ENCODE data around the gene SERPINA5.

SERPINA5 gene

DNA sequence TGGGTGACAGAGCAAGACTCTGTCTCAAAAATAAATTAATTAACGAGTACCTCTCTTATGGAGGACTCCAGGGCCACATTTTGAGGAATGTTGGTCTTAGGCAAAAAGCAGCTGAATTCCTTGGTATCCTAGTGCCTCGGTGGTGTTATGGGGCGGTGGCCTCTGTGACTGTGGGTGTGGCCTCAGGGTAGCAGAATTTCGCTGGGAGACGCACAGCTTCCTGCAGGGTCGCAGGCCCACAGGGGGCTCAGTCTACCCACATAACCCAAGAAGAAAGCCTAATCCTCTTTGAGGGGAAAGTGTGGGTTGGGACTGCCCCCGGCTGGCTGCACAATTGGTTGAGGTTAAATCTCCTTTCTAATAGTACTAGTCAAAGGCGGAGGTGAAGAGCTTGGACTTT lies 31.2 kb upstream of the SERPINA5 start:
- DNase-seq = no peak

DNA sequence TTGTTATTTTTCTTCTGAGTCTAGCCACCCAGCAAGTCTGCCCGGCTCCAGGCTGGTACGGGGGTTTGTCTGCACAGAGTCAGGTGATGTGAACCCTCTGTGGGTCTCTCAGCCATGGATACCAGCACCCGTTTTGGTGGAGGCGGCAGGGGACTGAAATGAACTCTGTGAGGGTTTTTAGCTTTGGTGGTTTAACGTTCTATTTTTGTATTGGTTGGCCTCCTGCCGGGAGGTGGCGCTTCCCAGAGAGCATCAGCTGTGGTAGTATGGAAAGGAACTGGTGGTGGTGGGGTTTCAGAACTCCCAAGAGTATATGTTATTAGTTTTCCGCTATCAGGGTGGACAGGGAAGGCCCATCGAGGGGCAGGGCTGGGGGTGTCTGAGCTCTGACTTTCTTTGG lies 25.2 kb upstream of the SERPINA5 start:
- DNase-seq = no peak

DNA sequence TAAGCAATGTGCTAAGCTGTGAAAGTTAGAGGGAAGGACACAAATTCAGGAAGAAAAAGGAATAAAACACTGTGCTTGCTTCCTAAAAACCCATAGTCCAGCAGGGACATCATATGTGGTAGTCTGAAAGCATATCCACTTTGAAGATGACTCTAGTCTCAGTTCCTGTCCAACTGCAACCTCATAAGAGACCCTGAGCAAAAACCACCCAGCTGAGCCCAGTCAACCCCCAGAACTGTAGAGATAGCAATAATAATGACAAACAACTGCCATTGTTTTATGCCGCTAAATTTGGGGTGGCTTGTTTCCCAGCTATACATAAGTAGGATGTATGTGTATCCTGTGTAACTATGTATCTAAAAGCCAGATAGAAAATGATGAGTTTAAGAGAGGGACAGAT lies 23.9 kb upstream of the SERPINA5 start:
- no peak for DNase-seq

DNA sequence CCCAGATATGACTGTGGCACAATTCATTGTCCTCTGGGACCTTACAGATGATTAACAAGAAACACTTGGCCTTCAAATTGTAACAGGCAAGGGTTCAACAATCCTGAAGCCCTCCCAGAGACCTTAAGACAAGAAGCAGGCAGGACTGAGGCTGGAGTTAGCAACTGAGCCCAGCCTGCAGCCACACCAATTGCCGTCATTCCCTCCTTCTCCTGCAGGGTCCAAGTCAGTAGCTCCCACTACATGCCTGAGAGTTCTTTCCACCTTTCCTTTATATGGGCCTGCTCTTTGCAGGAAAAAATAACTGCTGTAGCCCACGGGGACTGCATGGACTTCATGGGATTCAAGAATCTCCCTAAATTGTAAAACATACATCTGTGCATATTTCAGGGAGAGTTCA lies 22.4 kb upstream of the SERPINA5 start:
- DNase-seq = no peak

DNA sequence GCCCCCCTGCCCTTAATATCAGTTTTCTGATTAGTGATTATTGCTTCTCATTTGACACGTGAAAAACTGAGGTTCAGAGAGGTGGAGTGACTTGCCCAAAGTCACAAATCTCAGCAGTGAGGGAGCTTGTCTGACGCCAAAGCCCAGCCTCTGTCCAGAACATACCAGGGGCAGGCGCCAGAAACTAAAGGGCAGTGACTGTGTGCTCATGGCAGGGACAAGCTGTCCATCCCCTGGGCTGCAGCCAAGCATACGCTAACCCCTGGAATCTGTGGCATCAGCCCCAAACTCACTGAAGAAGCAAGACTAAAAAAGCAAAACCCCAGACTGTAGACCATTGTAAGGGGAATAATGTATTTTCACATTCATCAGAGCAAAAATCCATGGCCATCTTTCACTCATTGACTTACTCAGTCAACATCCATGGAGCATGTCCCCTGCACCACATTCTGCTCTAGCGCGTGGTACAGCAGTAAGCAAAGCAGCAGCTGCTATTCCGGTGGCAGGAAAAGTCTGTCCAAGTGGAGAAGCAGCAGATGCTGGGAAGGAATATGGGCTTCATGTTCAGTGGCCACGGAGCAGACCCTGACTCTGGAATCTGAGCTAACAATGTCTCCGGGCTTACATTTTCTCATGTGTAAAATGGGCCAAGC lies 21.5 kb upstream of the SERPINA5 start:
- no peak for DNase-seq

DNA sequence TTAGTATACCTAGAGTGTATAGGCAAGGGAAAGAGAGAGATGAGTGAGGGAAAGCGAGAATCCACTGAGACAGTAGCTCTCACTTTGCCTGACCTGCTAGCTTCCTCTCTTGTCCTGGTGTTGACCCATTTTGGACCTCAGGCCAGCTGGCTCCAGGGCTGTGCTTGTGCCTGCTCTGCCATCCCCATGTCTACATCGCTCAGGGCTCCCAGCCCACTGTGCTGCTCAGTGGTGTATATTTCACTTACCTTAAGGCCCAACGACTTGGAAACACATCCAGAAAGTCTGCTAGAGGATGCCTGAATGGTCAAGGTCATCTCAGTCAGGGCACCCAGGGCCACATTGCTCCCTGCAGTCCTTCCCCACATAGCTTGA lies 20.9 kb upstream of the SERPINA5 start:
- DNase-seq = no peak

DNA sequence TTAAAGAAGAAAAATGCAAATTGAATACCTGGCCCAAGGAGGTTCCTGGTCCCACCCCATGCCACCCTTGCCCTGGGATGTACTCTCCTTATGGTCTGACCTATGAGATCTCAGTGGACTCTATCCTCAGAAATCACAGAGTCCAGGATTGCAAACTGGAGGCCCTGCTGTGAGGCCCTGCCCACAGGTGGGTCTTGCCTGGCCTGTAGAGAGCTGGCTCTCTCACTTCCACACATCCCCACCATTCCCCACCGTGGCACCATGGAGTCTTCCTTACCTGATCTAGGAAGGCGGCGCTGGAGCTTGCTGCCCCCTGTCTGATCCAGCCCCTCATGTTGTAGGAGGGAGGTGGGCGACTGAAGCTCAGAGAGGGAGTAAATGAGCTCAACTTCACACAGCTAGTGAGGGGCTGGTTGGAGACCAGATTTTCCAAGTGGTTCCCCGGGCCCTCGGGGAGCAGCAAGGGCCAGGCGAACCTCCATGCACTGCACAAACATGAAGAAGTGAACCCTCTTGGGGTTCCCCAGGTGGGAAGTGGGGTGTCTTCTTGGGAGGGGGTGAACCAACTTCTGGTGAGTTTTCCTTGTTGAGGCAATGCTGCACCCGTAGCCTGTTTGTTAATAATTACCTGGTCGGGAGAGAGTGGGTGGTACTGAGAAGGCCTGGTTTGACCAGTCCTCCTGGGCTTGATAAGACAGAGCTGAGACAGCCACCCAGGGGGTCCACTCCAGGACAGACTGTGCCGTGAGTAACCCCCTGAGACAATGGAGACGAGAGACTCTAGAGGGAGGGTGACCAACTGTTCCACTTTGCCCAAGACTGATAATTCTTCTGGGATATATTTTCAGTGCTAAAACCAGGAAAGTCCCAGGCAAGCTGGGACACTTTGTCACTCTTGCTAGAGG lies 20.2 kb upstream of the SERPINA5 start, which contains the start of gene SERPINA4:
Gene SERPINA4 (plus strand): TSS at position 692 of the 905 bp plus-strand sequence. CDS start 2,041 bp downstream, outside the sequence.
- DNase-seq = no peak

DNA sequence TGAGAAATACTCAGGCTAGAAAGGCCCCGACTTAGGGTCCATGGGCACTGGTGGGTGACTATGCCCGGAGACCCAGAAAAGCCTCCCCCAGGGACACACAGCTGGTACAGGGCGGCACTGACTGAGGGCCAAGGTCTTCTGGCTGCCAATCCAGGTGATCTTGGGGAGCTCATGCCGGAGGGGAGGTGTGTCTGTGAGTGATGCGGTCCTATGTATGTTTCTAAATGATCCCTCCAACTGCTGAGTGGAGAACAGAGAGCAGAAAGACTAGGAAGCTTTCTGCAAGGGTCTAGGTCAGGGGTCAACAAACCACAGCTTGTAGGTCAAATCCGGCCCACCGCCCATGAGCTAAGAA lies 19.6 kb upstream of the SERPINA5 start:
- DNase-seq = no peak

DNA sequence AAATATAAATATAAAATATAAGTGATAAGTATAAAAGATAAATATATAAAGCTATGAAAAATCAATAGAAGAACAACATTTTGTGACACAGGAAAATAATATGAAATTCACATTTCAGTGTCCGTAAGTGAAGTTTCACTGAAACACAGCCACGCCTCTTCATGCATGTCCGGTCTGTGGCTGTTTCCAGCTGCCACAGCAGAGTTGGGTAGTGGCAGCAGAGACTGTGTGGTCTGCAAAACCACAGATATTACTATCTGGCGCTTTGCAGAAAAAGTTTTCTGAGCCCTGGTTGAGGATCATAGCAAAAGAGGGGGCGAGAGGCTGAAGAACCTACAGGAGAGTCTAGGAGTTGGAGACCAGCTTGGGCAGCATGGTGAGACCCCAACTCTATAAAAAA lies 19.2 kb upstream of the SERPINA5 start:
- no peak for DNase-seq

DNA sequence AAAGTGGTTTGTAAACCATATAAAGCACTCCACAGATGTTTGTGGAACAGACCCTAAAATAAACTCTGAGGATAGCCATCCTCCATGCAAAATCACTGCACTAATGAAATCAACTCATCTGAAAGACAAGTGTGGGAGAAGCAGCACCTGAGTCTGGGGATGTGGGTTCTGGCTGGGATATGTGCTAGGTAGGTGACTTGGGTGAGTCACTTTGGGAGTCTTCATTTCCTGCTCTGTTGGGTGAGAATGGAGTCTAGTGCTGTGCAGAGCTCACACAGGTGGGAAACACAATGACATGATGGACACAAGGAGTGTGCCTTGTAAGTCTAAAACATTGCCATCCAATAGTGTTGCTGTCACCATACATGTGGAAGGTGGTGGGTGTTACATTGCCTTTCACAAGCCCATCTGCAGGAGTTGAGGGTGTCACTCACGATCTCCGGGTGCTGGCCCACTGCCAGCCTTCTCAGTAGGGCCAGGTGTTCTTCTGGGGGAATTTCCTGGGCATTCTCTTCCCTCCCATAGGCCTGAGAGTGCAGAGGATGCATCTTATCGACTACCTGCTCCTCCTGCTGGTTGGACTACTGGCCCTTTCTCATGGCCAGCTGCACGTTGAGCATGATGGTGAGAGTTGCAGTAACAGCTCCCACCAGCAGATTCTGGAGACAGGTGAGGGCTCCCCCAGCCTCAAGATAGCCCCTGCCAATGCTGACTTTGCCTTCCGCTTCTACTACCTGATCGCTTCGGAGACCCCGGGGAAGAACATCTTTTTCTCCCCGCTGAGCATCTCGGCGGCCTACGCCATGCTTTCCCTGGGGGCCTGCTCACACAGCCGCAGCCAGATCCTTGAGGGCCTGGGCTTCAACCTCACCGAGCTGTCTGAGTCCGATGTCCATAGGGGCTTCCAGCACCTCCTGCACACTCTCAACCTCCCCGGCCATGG lies 18.0 kb upstream of the SERPINA5 start:
- DNase-seq = no peak

DNA sequence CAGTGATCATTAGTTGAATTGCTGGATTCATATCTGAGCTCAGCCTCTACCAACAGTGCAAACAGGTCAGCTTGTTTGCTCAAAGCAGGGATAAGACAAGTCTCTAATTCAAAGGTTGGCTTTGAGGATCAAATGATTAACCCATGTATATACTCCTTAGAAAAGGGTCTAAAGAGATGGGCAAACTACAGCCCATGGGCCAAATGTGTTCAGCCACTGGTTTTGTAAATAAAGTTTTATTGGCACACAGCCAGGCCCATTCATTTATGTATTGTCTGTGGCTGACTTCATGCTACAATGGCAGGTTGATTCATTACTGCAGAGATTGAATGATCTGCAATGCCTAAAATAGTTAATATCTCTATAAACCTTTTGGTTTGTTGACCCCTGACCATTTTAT lies 16.8 kb upstream of the SERPINA5 start:
- no peak for DNase-seq

DNA sequence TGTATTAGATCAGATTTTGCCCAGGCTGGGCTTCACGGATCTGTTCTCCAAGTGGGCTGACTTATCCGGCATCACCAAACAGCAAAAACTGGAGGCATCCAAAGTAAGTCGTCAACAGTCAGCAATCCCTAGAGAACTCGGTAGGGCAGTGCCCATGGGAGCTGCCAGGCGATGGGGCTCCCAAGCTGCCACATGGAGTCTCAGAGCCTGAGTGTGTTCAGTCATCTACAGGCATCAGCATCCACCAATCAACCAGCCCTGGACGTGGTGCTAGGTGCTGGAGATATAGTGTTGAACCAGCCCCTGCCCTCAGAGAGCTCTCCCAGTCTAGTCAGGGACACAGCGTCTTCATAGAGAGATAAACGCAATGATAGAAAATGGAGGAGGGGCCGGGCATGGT lies 13.0 kb upstream of the SERPINA5 start:
- DNase-seq = no peak

DNA sequence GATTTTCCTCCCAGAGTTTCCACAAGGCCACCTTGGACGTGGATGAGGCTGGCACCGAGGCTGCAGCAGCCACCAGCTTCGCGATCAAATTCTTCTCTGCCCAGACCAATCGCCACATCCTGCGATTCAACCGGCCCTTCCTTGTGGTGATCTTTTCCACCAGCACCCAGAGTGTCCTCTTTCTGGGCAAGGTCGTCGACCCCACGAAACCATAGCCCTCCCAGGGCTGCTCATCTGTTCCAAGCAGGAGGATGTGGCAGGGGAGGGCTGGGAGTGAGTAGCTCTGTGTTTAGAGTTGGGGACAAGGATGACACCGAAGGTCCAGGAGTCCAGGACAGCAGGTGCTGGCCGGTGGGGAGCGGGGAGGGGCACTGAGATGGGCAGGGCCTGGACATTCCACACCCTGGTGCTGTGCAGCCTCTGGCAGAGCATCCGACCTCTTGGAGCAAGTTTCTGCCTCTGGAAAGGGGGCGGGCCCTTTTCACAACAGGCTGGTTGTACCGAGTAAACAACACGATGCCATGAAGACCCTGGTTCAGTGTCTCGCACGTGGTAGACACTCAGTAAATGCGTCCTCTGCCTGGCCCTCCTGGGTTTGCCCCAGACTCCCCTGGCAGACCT lies 11.7 kb upstream of the SERPINA5 start:
- DNase-seq = no peak

DNA sequence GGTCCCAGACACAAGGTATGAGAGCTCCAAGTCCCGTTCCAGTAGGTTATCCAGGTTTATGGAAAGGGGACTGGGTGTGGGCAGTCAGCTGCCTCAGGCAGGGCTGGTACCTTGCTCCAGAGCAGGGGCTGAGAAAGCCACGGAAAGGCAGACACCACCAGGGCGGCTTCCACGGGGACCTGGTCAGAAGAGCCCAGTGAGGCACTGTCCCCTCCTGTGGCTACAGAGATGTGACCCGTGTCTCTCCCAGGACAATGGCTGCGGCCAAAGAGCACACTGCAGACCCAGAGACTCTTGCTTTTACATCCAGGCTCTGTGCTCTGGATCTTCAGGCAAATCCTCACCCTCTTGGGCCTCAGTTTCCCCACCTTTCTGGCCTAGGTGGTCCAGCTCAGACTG lies 11.2 kb upstream of the SERPINA5 start:
- DNase-seq = no peak

DNA sequence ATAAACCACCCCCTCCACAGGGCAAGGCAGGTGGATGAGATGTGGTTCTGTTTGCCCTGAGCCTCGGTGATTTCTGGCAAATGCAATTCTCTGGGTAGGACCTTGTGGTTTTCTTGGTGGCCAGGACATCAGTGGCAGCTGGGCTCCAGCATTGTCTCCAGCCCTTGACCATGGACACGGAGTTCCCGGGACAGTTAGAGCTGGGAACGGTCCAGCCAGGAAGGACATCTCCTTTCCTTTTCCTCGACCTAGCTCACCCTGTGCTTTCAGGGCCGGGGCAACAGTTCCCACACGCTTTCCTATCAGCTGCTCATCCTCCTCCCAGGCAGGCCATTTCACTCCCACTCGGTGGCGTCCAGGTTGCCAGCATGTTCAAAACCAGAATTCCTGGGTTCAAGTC lies 10.8 kb upstream of the SERPINA5 start:
- DNase-seq = no peak

DNA sequence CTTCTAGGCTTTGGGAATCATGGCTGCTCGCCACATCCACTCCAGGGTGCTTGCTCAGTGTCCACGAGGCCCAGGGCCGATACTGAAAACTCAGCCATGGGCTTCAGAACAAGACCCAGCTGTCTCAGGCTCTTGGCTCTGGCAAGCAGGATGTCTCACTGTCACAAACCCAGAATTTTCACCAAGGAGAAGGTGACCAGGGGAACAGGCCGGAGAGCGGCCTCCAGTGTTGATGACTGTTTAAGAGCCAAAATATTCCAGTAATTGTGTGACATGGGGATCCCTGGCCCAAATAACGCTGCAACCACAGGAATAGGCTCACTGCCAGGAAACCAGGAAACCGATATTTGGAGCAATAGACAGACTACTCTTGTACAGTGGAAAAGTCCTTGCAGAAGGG lies 9.8 kb upstream of the SERPINA5 start:
- no peak for DNase-seq

DNA sequence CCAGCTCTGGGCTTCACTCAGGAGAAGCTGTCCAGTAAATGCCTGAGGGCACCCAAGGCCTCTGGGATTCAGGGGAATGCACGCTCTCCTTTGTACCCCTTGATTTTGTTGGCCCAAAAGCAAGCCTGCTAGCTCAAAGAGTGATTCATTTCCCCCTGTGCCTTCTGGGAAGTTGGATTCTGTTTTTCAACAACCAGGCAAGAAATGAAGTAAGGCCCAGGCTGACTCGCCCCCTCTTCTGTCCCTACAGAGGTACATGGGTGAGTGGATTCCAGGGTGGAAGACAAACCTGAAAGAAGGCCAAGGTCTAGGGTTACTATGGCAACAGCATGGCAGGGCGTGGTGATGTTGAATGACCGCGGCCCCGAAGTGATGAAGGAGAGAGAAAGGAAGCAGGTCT lies 9.3 kb upstream of the SERPINA5 start:
- DNase-seq = no peak

DNA sequence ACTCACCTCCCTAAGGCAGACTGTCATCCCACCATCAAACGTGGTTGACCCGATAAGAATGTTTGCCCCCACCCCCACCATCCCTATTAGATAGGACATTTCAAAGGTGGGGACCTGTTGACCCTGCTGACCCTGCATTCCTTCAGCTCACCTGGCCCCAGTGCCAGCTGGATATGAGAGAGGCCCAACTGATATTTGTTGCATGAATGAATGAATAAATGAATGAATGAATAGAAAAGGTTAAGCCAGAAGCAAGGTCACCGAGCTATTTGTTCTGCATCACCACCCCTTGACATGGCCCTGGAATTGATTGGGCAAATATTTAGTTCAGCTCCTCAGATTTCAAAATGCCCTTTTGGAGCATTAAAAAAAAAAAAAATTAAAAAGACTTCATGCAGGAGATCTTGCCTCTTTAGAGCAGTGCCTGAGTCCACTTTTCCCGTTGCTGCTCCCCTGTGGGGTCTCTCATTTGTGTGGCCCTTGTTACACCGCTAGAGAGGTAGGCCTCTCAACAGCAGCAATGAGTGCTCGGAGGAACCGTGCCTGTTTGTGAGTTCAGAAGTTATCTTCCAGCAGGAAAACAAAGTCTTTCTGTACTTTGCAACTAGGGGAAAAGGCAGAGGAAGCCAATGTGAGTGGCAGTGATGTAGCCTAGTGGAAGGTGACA lies 8.5 kb upstream of the SERPINA5 start:
- no peak for DNase-seq

DNA sequence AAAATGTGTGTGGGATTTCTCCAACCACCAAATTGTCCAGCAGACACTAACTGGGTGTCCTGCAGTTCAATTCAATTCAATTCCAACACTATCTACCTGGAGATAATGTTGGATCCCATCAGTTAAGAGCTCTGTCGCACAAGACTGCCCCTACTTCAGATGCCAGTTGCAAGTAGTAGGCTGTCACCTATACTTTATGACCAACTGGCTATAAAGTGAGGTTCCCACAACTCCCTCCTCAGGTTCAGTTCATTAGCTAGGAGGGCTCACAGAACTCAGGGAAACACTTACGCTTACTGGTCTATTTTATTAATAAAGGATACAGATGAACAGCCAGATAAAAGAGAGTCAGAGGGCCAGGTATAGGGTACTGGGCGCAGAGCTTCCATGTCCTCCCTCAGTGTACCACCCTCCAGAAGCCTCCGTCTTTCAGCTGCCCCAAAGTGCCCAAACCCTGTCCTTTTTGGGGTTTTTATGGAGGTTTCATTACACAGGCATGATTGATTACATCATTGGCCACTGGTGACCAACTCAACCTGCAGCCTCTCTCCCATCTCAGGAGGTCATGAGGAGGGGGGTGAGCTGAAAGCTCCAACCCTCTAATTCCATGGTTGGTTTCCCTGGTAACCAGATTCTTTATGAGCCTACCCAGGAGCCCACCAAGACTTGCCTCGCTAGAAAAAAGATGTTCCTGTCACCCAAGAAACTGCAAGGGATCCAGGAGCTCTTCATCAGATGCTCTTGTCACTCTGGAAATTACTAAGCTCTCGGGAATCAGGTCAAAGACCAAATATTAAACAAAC lies 7.5 kb upstream of the SERPINA5 start:
- DNase-seq = no peak

DNA sequence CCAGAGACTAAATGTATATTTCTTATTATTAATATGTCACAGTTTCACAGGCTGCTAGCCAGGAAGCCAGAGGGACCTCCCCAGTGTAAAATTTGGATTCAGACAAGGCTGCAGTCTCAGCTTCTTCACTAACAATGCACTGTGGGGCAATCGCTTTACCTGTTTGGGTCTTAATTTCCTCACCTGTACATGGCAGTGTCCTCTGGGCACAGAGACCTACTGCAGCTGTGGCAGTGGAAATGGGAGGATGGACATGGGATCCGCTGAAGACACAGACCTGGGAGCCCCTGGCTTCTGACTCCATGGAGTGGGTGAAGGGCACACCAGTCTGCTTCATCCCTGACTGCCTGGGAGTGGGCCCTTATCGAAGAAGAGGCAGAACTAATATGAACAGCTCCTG lies 6.9 kb upstream of the SERPINA5 start:
- DNase-seq = no peak

Measured in activated CD4-positive, CD25-positive, alpha-beta regulatory T cell (primary cell).